Transverse colon (tissue), 4 donors: ENCODE data around the gene BCO2.

ENCODE experiments used
- POLR2A ChIP-seq: fragments of 450-650 bp; IDR thresholded peaks from one replicate; pipeline ENCODE4 v1.6.1; 2016; ENCODE audit warnings: antibody characterized with exemption, mild to moderate bottlenecking, moderate library complexity
- POLR2AphosphoS5 ChIP-seq, 3 donors: sonication (generic); formaldehyde crosslinking; IDR thresholded peaks; one replicate each; pipeline ENCODE4 v1.6.1; 2016; ENCODE audit warnings: antibody characterized with exemption in 3 of 3
- TF ChIP-seq, protein P1 (sequence below), 5 experiments: fragments of 200-600 bp in 3 of 5; fragments of 450-650 bp in 2 of 5; sonication (generic) in 3 of 5; IDR thresholded peaks; 1 replicate in 2 of 5; 2 replicates in 3 of 5; pipeline ENCODE4 v1.5.1; 2016 to 2017; ENCODE audit warnings: antibody characterized with exemption in 5 of 5, inconsistent platforms in 3 of 5, mild to moderate bottlenecking in 2 of 5, moderate library complexity in 1 of 5

DNA sequence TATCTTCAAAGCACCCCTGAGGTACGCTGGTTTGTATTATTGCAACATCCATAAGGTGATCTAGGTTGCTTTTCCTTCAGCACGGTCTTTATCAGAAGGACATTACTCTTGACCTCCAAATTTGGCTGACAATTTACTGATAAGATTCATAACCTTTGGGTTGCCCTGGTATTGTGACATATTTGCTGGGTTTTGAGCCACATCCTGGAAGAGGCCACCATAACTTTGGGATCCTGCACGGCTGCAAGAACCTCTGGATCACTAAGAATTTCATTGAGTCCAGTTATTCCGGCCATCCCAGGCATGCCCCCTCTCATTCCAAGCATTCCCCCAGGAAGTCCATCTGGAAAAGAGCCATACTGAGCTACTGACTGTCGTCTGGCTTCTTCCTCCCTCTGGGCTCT is 91.9 kb downstream of the BCO2 start:
- TF ChIP-seq, protein P1, sequence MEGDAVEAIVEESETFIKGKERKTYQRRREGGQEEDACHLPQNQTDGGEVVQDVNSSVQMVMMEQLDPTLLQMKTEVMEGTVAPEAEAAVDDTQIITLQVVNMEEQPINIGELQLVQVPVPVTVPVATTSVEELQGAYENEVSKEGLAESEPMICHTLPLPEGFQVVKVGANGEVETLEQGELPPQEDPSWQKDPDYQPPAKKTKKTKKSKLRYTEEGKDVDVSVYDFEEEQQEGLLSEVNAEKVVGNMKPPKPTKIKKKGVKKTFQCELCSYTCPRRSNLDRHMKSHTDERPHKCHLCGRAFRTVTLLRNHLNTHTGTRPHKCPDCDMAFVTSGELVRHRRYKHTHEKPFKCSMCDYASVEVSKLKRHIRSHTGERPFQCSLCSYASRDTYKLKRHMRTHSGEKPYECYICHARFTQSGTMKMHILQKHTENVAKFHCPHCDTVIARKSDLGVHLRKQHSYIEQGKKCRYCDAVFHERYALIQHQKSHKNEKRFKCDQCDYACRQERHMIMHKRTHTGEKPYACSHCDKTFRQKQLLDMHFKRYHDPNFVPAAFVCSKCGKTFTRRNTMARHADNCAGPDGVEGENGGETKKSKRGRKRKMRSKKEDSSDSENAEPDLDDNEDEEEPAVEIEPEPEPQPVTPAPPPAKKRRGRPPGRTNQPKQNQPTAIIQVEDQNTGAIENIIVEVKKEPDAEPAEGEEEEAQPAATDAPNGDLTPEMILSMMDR (IDR thresholded peaks at IDR 0.05), result no peak
- TF ChIP-seq POLR2AphosphoS5 (IDR thresholded peaks at IDR 0.05) (no peak), POLR2A (no peak)
